Trophoblast cell (in vitro differentiated cells and primary cell): ENCODE data around the gene STX4.

Experiments used
- DNase-seq, 2 donors: peaks; one replicate each; pipeline ENCODE4 v3.0.0-alpha.2; 2016
- H2AFZ ChIP-seq: 2 replicates; pipeline ENCODE4 v1.6.1; 2013; ENCODE audit warnings: low read length, moderate library complexity, mild to moderate bottlenecking; ENCODE audit not compliant: insufficient read depth, poor library complexity
- H2AK5ac ChIP-seq: 2 replicates; pipeline ENCODE4 v1.6.1; 2013; ENCODE audit warnings: mild to moderate bottlenecking, low read length
- H2BK120ac ChIP-seq: 2 replicates; pipeline ENCODE4 v1.6.1; 2013; ENCODE audit warnings: low read length, mild to moderate bottlenecking, moderate library complexity; ENCODE audit not compliant: insufficient read depth, poor library complexity
- H2BK12ac ChIP-seq: 2 replicates; pipeline ENCODE4 v1.6.1; 2013; ENCODE audit warnings: mild to moderate bottlenecking, low read length, moderate library complexity
- H2BK5ac ChIP-seq: 2 replicates; pipeline ENCODE4 v1.6.1; 2013; ENCODE audit warnings: low read length, low read depth, moderate library complexity, mild to moderate bottlenecking; ENCODE audit not compliant: poor library complexity
- H3K14ac ChIP-seq: 2 replicates; pipeline ENCODE4 v1.6.1; 2013; ENCODE audit warnings: mild to moderate bottlenecking, low read length
- H3K18ac ChIP-seq: 2 replicates; pipeline ENCODE4 v1.6.1; 2013; ENCODE audit warnings: mild to moderate bottlenecking, low read length
- H3K23ac ChIP-seq: 2 replicates; pipeline ENCODE4 v1.6.1; 2013; ENCODE audit warnings: low read length
- H3K27ac ChIP-seq: 2 replicates; pipeline ENCODE4 v1.5.1; 2013; ENCODE audit warnings: low read depth, mild to moderate bottlenecking, inconsistent platforms, low read length, moderate library complexity
- H3K27me3 ChIP-seq: 2 replicates; pipeline ENCODE4 v1.6.1; 2013; ENCODE audit warnings: inconsistent platforms, mild to moderate bottlenecking, low read length, moderate library complexity; ENCODE audit not compliant: insufficient read depth
- H3K36me3 ChIP-seq, 2 experiments: 1 replicate in 1 of 2; 2 replicates in 1 of 2; pipeline ENCODE4 v1.6.1; 2013; ENCODE audit warnings: low read length in 2 of 2, mild to moderate bottlenecking in 2 of 2, moderate library complexity in 1 of 2; ENCODE audit not compliant: insufficient read depth in 2 of 2, control insufficient read depth in 1 of 2
- H3K4ac ChIP-seq: 2 replicates; pipeline ENCODE4 v1.6.1; 2013; ENCODE audit warnings: low read depth, mild to moderate bottlenecking, low read length, moderate library complexity
- H3K4me1 ChIP-seq, 2 experiments: 1 replicate in 1 of 2; 2 replicates in 1 of 2; pipeline ENCODE4 v1.6.1; 2013; ENCODE audit warnings: low read length in 2 of 2, mild to moderate bottlenecking in 2 of 2, moderate library complexity in 1 of 2; ENCODE audit not compliant: insufficient read depth in 2 of 2, control insufficient read depth in 1 of 2
- H3K4me2 ChIP-seq: 2 replicates; pipeline ENCODE4 v1.6.1; 2013; ENCODE audit warnings: inconsistent platforms, mild to moderate bottlenecking, low read length, moderate library complexity
- H3K4me3 ChIP-seq: 2 replicates; pipeline ENCODE4 v1.5.1; 2013; ENCODE audit warnings: mild to moderate bottlenecking, low read depth, low read length, inconsistent platforms
- H3K79me1 ChIP-seq: one replicate; pipeline ENCODE4 v1.6.1; 2013; ENCODE audit warnings: low read length
- H3K79me2 ChIP-seq: 2 replicates; pipeline ENCODE4 v1.6.1; 2013; ENCODE audit warnings: low read length, mild to moderate bottlenecking; ENCODE audit not compliant: control insufficient read depth, insufficient read depth, poor library complexity
- H3K9ac ChIP-seq: 2 replicates; pipeline ENCODE4 v1.6.1; 2013; ENCODE audit warnings: mild to moderate bottlenecking, low read length
- H3K9me3 ChIP-seq: 2 replicates; pipeline ENCODE4 v1.6.1; 2013; ENCODE audit warnings: low read depth, mild to moderate bottlenecking, control low read depth, inconsistent platforms, low read length; ENCODE audit not compliant: insufficient read depth
- H4K12ac ChIP-seq: 2 replicates; pipeline ENCODE4 v1.6.1; 2013; ENCODE audit warnings: low read depth, mild to moderate bottlenecking, low read length, moderate library complexity
- H4K8ac ChIP-seq: 2 replicates; pipeline ENCODE4 v1.6.1; 2013; ENCODE audit warnings: low read depth, mild to moderate bottlenecking, low read length, moderate library complexity
- H4K91ac ChIP-seq: one replicate; pipeline ENCODE4 v1.6.1; 2013; ENCODE audit warnings: low read depth, mild to moderate bottlenecking, low read length, moderate library complexity
- WGBS: extraction: QIAGEN DNeasy Blood & Tissue Kit; methylation state at CpG from one replicate; pipeline ENCODE4 v1.1.7; 2013; ENCODE audit warnings: missing lambda C conversion rate; ENCODE audit not compliant: insufficient read length, insufficient coverage; ENCODE audit errors: extremely low coverage; 5-methylcytosine and 5-hydroxymethylcytosine counted together

The STX4 gene

DNA sequence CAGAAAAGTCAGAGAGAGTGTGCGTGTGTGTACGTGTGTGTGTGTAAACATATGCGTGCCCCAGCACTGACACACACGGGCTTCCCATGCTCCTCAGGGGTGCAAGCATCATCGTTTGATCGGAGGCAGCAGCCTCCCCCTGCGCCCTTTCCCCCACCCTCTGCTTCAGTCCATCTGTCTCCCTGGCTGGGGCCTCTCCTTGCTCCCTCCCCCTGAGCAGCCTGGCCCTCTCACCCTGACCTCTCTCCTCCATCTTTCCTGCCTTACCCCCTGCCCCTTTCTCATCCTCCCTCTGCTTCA lies 27.3 kb upstream of the STX4 start:
- Histone ChIP-seq H3K9ac (no peak overlapping the region), H3K4ac (no peak overlapping the region), H3K36me3 (no peaks in the 10 kb centered on the region), H4K91ac (no peak overlapping the region), H3K27me3 (peaks cover 9% of the 10 kb centered on the region), H4K8ac (no peak overlapping the region), H3K4me3 (no peak overlapping the region), H3K18ac (no peak overlapping the region), H2AK5ac (no peak overlapping the region), H3K27ac (no peak overlapping the region), H2AFZ (no peak overlapping the region), H2BK12ac (no peak overlapping the region), H2BK120ac (no peak overlapping the region), H3K4me2 (no peak overlapping the region), H4K12ac (no peak overlapping the region), H3K23ac (no peak overlapping the region), H3K4me1 (peaks cover 8 to 9% of the 10 kb centered on the region in 2 experiments), H3K14ac (no peak overlapping the region), H3K79me1 (no peaks in the 10 kb centered on the region), H2BK5ac (no peak overlapping the region), H3K79me2 (no peaks in the 10 kb centered on the region), H3K9me3 (peaks cover 6% of the 10 kb centered on the region)
- WGBS, result no CpG with 5 or more reads among the region's 7 CpGs
- no peak for DNase-seq

DNA sequence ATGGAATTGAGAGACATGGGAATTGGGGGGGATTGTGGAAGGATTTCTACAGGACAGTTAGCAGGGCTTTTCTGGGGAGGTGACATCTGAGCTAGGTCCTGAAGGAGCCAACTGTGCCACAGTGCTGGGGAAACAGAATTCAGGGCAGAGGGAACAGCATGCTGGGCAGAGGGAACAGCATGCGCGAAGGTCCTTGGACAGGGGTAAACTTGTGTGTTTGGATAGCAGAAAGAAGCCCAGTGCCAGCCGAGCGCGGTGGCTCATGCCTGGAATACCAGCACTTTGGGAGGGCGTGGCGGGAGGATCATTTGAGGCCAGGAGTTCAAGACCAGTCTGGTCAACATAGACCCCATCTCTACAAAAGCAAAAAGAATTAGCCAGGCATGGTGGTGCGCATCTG lies 26.8 kb upstream of the STX4 start:
- H4K12ac ChIP-seq, result no peak overlapping the region
- H3K9ac ChIP-seq, result no peak overlapping the region
- no peaks in the 10 kb centered on the region for H3K36me3 ChIP-seq
- no peak overlapping the region for H3K18ac ChIP-seq
- no peak for DNase-seq
- H3K4me2 ChIP-seq, result no peak overlapping the region
- no peak overlapping the region for H3K23ac ChIP-seq
- H3K4me3 ChIP-seq, result no peak overlapping the region
- H3K9me3 ChIP-seq, result peaks cover 6% of the 10 kb centered on the region
- WGBS, result no CpG with 5 or more reads among the region's 8 CpGs
- H2BK5ac ChIP-seq, result no peak overlapping the region
- H4K91ac ChIP-seq, result no peak overlapping the region
- H3K4ac ChIP-seq, result no peak overlapping the region
- H2AFZ ChIP-seq, result no peak overlapping the region
- no peaks in the 10 kb centered on the region for H3K79me1 ChIP-seq
- peaks cover 14% of the 10 kb centered on the region for H3K27me3 ChIP-seq
- H2BK120ac ChIP-seq, result no peak overlapping the region
- H3K27ac ChIP-seq, result no peak overlapping the region
- no peak overlapping the region for H2BK12ac ChIP-seq
- no peak overlapping the region for H3K14ac ChIP-seq
- H3K4me1 ChIP-seq, result peaks cover 8 to 9% of the 10 kb centered on the region in 2 experiments
- no peaks in the 10 kb centered on the region for H3K79me2 ChIP-seq
- H2AK5ac ChIP-seq, result no peak overlapping the region
- H4K8ac ChIP-seq, result no peak overlapping the region

DNA sequence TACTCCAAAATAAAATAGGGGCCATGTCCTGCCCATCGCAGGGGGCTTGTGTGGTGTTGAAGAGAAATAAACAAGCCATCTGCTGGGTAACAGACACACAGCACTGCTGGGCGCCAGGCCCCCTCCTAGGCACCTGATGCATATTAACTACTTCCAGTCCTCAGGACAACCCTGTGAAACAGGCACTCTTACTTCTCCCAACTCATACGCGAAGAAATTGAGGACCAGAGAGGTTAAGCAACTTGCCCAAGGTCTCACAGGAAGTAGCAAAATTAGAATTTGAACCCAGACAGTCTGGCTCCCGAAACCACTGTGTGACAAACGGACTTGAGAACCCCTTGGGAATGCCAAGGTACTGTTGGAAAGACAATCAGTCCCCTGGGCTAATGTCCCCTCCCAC lies 25.7 kb upstream of the STX4 start:
- H4K91ac ChIP-seq, result no peak overlapping the region
- peaks cover 14% of the 10 kb centered on the region for H3K27me3 ChIP-seq
- peaks cover 0 to 4% of the 10 kb centered on the region in 2 experiments for H3K4me1 ChIP-seq
- no peak for DNase-seq
- no peak overlapping the region for H2BK5ac ChIP-seq
- H3K9me3 ChIP-seq, result peaks cover 6% of the 10 kb centered on the region
- no peaks in the 10 kb centered on the region for H3K79me2 ChIP-seq
- H3K36me3 ChIP-seq, result no peaks in the 10 kb centered on the region
- H3K4me3 ChIP-seq, result no peak overlapping the region
- no CpG with 5 or more reads among the region's 6 CpGs for WGBS
- no peak overlapping the region for H3K4me2 ChIP-seq
- no peak overlapping the region for H3K18ac ChIP-seq
- H3K4ac ChIP-seq, result no peak overlapping the region
- no peak overlapping the region for H3K27ac ChIP-seq
- no peak overlapping the region for H2AK5ac ChIP-seq
- no peak overlapping the region for H2AFZ ChIP-seq
- no peak overlapping the region for H4K12ac ChIP-seq
- no peak overlapping the region for H3K9ac ChIP-seq
- H3K23ac ChIP-seq, result no peak overlapping the region
- no peak overlapping the region for H2BK120ac ChIP-seq
- no peak overlapping the region for H2BK12ac ChIP-seq
- no peak overlapping the region for H4K8ac ChIP-seq
- H3K14ac ChIP-seq, result no peak overlapping the region
- no peaks in the 10 kb centered on the region for H3K79me1 ChIP-seq

DNA sequence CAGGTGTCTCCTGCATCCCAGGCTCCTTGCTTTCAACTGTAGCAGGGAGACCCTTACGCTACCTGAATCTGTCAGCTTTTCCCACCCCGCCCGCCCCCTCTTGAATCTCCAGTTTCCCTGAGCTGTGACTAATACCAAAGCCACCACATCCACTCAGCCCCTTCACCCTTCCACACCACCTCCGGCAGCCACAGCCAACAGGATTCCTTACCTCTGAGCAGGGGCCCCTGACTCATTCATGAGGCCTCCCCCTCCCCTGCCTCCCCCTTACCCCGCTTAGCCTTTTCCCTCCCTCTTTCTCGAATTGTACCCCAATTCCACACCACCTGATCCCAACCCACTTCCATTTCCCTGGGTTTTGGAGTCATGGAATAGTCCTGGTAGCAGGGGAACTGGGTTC lies 25.2 kb upstream of the STX4 start:
- DNase-seq, result no peak
- Histone ChIP-seq H3K4me3 (no peak overlapping the region), H3K18ac (no peak overlapping the region), H2AK5ac (no peak overlapping the region), H3K4me2 (no peak overlapping the region), H2BK12ac (no peak overlapping the region), H3K79me1 (no peaks in the 10 kb centered on the region), H4K8ac (no peak overlapping the region), H3K4me1 (no peaks in the 10 kb centered on the region), H3K23ac (no peak overlapping the region), H4K91ac (no peak overlapping the region), H3K79me2 (no peaks in the 10 kb centered on the region), H3K14ac (no peak overlapping the region), H2AFZ (no peak overlapping the region), H3K36me3 (no peaks in the 10 kb centered on the region), H2BK5ac (no peak overlapping the region), H2BK120ac (no peak overlapping the region), H3K4ac (no peak overlapping the region), H3K9me3 (peaks cover 6% of the 10 kb centered on the region), H3K27me3 (peaks cover 14% of the 10 kb centered on the region), H4K12ac (no peak overlapping the region), H3K9ac (no peak overlapping the region), H3K27ac (no peak overlapping the region)
- WGBS, result no CpG with 5 or more reads among the region's 6 CpGs
